AG08396 (cell line): ENCODE results near the gene CYLD.

Experiments used
- DNase-seq: peaks from one replicate; pipeline ENCODE4 v3.0.0; 2012; ENCODE audit warnings: low spot score, mixed read lengths

The CYLD gene

DNA sequence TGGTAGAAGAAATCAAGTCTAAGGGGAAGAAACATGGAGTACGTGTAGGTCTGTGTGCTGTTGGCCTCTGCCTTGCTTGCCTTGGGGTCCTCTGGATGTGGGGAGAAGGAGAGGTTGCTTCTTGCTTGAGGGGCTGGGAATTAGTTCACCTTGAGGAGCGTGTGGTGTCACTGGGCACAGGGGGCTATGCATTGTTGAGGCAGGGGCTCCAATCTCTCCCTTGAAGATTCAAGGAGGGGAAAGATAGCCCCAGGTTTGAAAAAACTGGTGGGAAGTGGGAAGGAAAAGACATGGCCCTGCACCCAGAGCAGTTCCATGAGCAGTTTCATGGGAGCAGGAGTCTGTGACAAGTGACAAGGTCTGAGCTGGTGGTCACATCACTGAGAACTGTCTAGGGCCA is 103.4 kb downstream of the CYLD start:
- DNase-seq: no peak

DNA sequence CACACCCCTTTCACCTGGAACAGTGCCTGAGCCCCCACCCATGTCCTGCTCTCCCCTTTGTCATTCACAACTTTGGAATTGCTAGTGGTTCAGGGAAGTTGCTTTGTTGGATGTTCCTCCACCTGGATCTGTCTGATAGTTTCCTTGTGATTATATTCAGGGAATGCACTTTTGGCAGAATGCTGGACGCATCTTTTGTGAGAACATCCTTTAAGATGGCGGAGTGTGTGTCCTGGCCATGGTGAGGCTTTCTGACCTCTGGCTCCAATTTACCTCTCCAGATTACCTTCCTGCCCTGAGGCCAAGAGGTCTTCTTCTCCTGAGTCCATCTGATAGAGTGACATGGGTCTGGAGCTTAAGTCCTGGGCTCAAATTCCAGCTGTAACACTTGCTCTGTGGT is 104.6 kb downstream of the CYLD start:
- DNase-seq: no peak

DNA sequence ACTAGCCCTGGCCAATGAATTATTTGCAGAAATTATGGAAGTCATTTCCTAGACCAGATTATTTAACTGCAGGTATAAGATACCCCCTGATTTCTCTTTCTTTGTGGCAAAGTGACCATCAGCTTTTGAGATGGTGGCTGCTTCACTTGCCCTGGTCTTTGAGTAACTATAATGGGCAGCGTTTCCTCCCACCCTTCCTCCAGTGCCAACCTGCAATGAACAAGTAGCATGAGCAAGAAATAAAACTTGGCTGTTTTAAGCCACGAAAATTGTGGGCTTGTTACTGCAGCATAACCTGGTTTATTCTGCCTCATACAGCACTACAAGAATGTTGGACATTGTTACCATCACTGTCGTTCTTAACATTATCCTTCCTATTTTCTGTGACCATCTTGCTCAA is 105.3 kb downstream of the CYLD start:
- no peak for DNase-seq

GRCh38 chr16:50848755-50849514 is 107.0 kb downstream of the CYLD start:
- DNase-seq: no peak
